DOHH2 (cell line): ENCODE measurements around the gene LCN15.

Source experiments
- H3F3A ChIP-seq: fragments of 200-600 bp; sonication (generic), shearing (Covaris generic); 2 replicates; pipeline ENCODE4 v1.6.0; 2016; ENCODE audit warnings: antibody characterized with exemption, mild to moderate bottlenecking; ENCODE audit not compliant: control insufficient read depth, insufficient read depth
- H3K27ac ChIP-seq: fragments of 200-600 bp; sonication (generic); 2 replicates; pipeline ENCODE4 v1.5.1; 2014; ENCODE audit warnings: low read depth, mild to moderate bottlenecking, low read length, moderate library complexity
- H3K27me3 ChIP-seq: fragments of 200-600 bp; sonication (generic); 2 replicates; pipeline ENCODE4 v1.6.1; 2014; ENCODE audit warnings: mild to moderate bottlenecking, low read length, mixed read lengths; ENCODE audit not compliant: control insufficient read depth
- H3K36me3 ChIP-seq: fragments of 200-600 bp; sonication (generic); 2 replicates; pipeline ENCODE4 v1.6.1; 2014; ENCODE audit warnings: mild to moderate bottlenecking, low read length, moderate library complexity, mixed read lengths; ENCODE audit not compliant: control insufficient read depth
- H3K4me1 ChIP-seq: fragments of 200-600 bp; sonication (generic); 2 replicates; pipeline ENCODE4 v1.6.1; 2014; ENCODE audit warnings: mild to moderate bottlenecking, low read length, mixed read lengths; ENCODE audit not compliant: control insufficient read depth
- H3K4me2 ChIP-seq: fragments of 200-600 bp; sonication (generic); 2 replicates; pipeline ENCODE4 v1.6.0; 2014; ENCODE audit warnings: mild to moderate bottlenecking, low read length, moderate library complexity
- H3K4me3 ChIP-seq: fragments of 200-600 bp; sonication (generic); 2 replicates; pipeline ENCODE4 v1.5.1; 2014; ENCODE audit warnings: mild to moderate bottlenecking, low read length, mixed read lengths
- H3K79me2 ChIP-seq: fragments of 200-600 bp; sonication (generic); 2 replicates; pipeline ENCODE4 v1.6.1; 2014; ENCODE audit warnings: mild to moderate bottlenecking, low read length, mixed read lengths; ENCODE audit not compliant: control insufficient read depth
- H3K9me2 ChIP-seq: fragments of 200-600 bp; sonication (generic); replicated peaks from 2 replicates; pipeline ENCODE4 v1.6.1; 2014; ENCODE audit warnings: mild to moderate bottlenecking, low read length, mixed read lengths; ENCODE audit not compliant: control insufficient read depth
- H3K9me3 ChIP-seq: fragments of 200-600 bp; sonication (generic); 2 replicates; pipeline ENCODE4 v1.6.1; 2014; ENCODE audit warnings: antibody characterized with exemption, low read length, mixed read lengths; ENCODE audit not compliant: control insufficient read depth, insufficient read depth
- H4K20me1 ChIP-seq: fragments of 200-600 bp; sonication (generic); 2 replicates; pipeline ENCODE4 v1.6.0; 2014; ENCODE audit warnings: low read depth, mild to moderate bottlenecking, antibody characterized with exemption, low read length, moderate library complexity; ENCODE audit not compliant: control insufficient read depth, insufficient read depth
- CTCF ChIP-seq: fragments of 200-600 bp; sonication (generic); IDR thresholded peaks from one replicate; pipeline ENCODE4 v1.5.1; 2014; ENCODE audit warnings: antibody characterized with exemption, mild to moderate bottlenecking, low read depth, low read length; ENCODE audit not compliant: poor library complexity, severe bottlenecking
- EZH2phosphoT487 ChIP-seq: fragments of 200-600 bp; sonication (generic); IDR thresholded peaks from 2 replicates; pipeline ENCODE4 v1.6.1; 2017; ENCODE audit warnings: borderline replicate concordance, mild to moderate bottlenecking, antibody characterized with exemption, low read length, moderate library complexity, mixed read lengths

The LCN15 gene

GRCh38 chr9:136784997-136785361, 20.7 kb upstream of the LCN15 start:
- Histone ChIP-seq H3K4me2 (no peak overlapping the region), H4K20me1 (no peaks in the 10 kb centered on the region), H3K27me3 (peaks cover 21% of the 10 kb centered on the region), H3K4me1 (peaks cover 6% of the 10 kb centered on the region), H3K9me3 (no peaks in the 10 kb centered on the region), H3F3A (no peaks in the 10 kb centered on the region), H3K36me3 (no peaks in the 10 kb centered on the region), H3K9me2 (no peaks in the 10 kb centered on the region), H3K27ac (no peak overlapping the region), H3K79me2 (no peaks in the 10 kb centered on the region), H3K4me3 (no peak overlapping the region)
- TF ChIP-seq CTCF (no peak), EZH2phosphoT487 (no peak)

GRCh38 chr9:136784249-136784996, 20.1 kb upstream of the LCN15 start:
- Histone ChIP-seq H3K4me3 (no peak overlapping the region), H4K20me1 (no peaks in the 10 kb centered on the region), H3K36me3 (no peaks in the 10 kb centered on the region), H3K4me2 (no peak overlapping the region), H3K27me3 (peaks cover 23% of the 10 kb centered on the region), H3F3A (no peaks in the 10 kb centered on the region), H3K4me1 (peaks cover 6% of the 10 kb centered on the region), H3K9me2 (no peaks in the 10 kb centered on the region), H3K9me3 (no peaks in the 10 kb centered on the region), H3K27ac (no peak overlapping the region), H3K79me2 (no peaks in the 10 kb centered on the region)
- peak; percentile 57 for TF ChIP-seq CTCF
- TF ChIP-seq EZH2phosphoT487, result no peak

- no peaks in the 10 kb centered on the region for H3F3A ChIP-seq
- 0 out of 2 replicates have a peak, but pooled peaks cover 3% of the 10 kb centered on the region for H3K4me1 ChIP-seq
- H3K4me2 ChIP-seq, result no peak overlapping the region
- H3K27me3 ChIP-seq, result peaks cover 31% of the 10 kb centered on the region
- TF ChIP-seq EZH2phosphoT487 (no peak), CTCF (no peak)
- H3K79me2 ChIP-seq, result no peaks in the 10 kb centered on the region
- no peaks in the 10 kb centered on the region for H4K20me1 ChIP-seq
- H3K9me3 ChIP-seq, result no peaks in the 10 kb centered on the region
- H3K36me3 ChIP-seq, result no peaks in the 10 kb centered on the region
- H3K9me2 ChIP-seq, result no peaks in the 10 kb centered on the region
- no peak overlapping the region for H3K27ac ChIP-seq
- no peak overlapping the region for H3K4me3 ChIP-seq
Observed at GRCh38 chr9:136782452-136782851, 18.1 kb upstream of the LCN15 start.
